Thoracic aorta (tissue), 2 donors: ENCODE data around the gene SRSF12. TPM values are rescaled to one million over a fixed set of nuclear protein-coding genes. Genes with fewer than 3 reads are reported as not detected.

ENCODE experiments used
- ATAC-seq: fragments of 150-250 bp; one replicate; pipeline ENCODE4 v1.8.0; 2017; ENCODE audit warnings: low read depth; ENCODE audit not compliant: insufficient number of reproducible peaks, low FRiP score
- DNase-seq: peaks from one replicate; pipeline ENCODE4 v3.0.0-alpha.2; 2020; ENCODE audit warnings: low spot score
- H3K27ac ChIP-seq, 2 donors: fragments of 200-600 bp; sonication (generic); 1 replicate in 1 of 2; 2 replicates in 1 of 2; pipeline ENCODE4 v1.5.1; 2016; ENCODE audit warnings: mild to moderate bottlenecking in 2 of 2, moderate library complexity in 2 of 2
- H3K27me3 ChIP-seq: fragments of 200-600 bp; sonication (generic); replicated peaks from 2 replicates; pipeline ENCODE4 v1.6.0; 2016; ENCODE audit warnings: mild to moderate bottlenecking; ENCODE audit not compliant: insufficient read depth
- H3K36me3 ChIP-seq: fragments of 200-600 bp; sonication (generic); one replicate; pipeline ENCODE4 v1.5.1; 2016
- H3K4me1 ChIP-seq, 2 donors: fragments of 200-600 bp; sonication (generic); 1 replicate in 1 of 2; 2 replicates in 1 of 2; pipeline versions ENCODE4 v1.5.1 to v1.6.0; 2016; ENCODE audit warnings: low read depth in 2 of 2, mild to moderate bottlenecking in 1 of 2; ENCODE audit not compliant: control insufficient read depth in 1 of 2
- H3K4me3 ChIP-seq: fragments of 200-600 bp; sonication (generic); 2 replicates; pipeline ENCODE4 v1.5.1; 2016; ENCODE audit warnings: mild to moderate bottlenecking
- H3K9me3 ChIP-seq: fragments of 200-600 bp; sonication (generic); 2 replicates; pipeline ENCODE4 v1.5.1; 2016
- total RNA-seq, 2 donors: library from RNA; depleted of rRNA; stranded (reverse); fragments of >200 nt; gene quantifications; one replicate each; pipeline versions ENCODE4 v1.1.0 to v1.2.3, GENCODE V29; 2016
- TF ChIP-seq, protein P1 (sequence below): fragments of 200-600 bp; sonication (generic); IDR thresholded peaks from one replicate; pipeline ENCODE4 v1.5.1; 2019; ENCODE audit warnings: antibody characterized with exemption

The SRSF12 gene
- total RNA-seq, 2 donors from 2014 or later: 0.41 to 1.3 TPM

DNA sequence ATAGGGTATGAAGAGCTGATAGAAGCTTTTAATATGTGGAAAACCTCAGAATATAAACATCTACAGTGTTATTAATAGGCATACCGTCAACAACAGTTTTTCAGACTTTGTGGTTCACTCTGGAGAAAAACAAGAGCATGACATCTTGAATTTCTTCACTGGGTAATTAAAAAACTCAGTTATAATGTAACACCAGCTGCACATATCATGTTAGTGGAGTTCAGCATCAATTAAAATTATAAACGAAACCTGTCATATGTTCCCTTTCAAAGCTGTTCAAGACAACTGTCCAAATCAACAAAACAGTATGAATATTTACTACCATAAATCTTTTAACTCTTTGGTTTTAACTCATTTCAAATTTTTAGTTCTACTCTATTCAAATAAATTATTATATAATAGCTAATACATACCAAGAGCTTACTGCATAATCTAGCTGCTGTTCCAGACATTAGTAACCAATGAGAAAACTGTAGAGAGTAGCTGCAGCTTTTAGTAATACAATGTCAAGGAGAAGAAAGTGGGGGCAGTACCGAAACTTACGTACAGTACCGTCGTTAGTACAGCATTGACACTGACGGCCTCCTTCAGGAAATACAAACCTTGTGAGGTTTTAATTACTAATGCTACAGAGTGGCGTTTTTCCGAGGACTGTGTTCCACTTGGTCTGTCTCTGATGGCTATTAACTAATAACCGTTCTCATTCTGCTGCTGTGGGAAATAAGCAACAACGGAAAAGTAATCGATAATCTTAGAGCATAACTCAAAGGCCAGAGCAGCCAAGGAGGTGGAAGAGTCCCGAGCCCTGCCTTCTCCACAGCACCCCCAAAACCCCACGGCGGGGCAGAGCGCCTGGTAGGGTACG, 27.5 kb upstream of the SRSF12 start:
- Histone ChIP-seq H3K36me3 (peaks cover 3% of the 10 kb centered on the region), H3K4me3 (peak overlapping the region; percentile 90), H3K4me1 (peaks cover 11 to 46% of the 10 kb centered on the region in 2 donors), H3K27ac (peak overlapping the region; percentile 88 to 91), H3K9me3 (no peaks in the 10 kb centered on the region), H3K27me3 (no peaks in the 10 kb centered on the region)
- ATAC-seq (no peak), DNase-seq (no peak)
- TF ChIP-seq, protein P1, sequence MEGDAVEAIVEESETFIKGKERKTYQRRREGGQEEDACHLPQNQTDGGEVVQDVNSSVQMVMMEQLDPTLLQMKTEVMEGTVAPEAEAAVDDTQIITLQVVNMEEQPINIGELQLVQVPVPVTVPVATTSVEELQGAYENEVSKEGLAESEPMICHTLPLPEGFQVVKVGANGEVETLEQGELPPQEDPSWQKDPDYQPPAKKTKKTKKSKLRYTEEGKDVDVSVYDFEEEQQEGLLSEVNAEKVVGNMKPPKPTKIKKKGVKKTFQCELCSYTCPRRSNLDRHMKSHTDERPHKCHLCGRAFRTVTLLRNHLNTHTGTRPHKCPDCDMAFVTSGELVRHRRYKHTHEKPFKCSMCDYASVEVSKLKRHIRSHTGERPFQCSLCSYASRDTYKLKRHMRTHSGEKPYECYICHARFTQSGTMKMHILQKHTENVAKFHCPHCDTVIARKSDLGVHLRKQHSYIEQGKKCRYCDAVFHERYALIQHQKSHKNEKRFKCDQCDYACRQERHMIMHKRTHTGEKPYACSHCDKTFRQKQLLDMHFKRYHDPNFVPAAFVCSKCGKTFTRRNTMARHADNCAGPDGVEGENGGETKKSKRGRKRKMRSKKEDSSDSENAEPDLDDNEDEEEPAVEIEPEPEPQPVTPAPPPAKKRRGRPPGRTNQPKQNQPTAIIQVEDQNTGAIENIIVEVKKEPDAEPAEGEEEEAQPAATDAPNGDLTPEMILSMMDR: no peak

DNA sequence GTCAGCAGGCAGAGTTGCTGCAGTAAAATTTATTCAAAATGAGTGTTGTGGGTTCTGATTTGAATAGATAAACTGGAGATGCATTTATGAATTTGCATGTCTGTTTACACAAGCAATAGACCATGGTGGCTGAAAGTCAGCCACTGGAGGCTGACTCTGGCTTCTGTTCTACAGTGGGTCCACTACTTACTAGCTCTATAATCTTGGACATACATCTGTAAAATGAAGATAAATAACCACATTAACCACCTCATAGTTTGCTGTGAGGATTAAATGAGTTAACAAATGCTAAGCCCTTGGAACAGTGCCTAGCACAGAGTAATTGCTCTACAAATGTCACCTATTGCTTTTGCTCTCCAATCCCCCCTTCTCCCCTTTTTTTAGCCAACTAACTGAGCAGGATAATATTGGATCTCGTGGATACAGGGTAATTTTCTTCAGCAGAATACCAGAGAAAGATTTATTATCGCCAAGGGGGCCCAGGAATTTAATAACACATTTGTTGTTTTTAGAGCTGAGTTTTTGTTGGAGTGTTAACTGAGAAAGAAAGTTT, 26.6 kb upstream of the SRSF12 start:
- no peak for ATAC-seq
- Histone ChIP-seq H3K4me1 (peaks cover 11 to 50% of the 10 kb centered on the region in 2 donors), H3K27ac (peak overlapping the region in 1 of 2 donors; percentile 21)

DNA sequence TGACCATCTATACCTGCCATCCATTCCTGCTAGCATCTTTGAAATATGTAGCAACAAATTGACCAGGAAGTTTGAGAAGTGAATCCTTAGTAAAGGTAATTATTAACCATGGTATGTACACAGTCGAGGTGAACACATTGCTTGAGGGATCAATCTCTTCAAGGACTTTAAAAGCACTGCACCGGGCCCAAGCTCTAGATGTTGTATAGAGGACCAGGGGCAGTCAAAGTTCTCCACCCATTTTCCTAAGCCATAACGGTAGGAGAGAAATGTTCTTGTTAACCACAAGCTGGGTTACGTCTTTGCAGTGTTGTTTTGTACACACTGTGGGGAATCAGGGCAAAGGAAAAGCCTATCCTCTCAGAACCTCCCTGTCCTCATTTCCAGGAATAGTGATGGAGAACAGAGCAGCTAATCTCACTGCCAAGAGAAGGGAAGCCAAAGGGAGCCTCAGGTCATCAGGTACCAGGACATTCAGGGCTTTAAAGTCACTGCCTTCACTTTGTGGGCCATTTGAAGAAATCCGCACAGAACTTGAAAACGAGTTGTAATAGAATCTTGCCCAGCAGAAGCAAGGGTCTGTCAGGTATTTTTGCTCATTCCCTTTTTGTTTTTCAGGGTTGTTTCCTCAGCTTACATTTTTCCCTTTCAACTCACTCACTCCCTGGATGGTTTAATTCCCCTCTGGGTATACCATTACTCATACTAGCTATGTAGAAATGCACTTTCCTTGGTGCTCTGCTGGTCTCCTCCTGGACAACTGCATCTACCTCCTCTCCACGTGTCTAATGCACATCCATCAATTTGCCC, 22.7 kb upstream of the SRSF12 start:
- Histone ChIP-seq H3K27ac (peak overlapping the region in 1 of 2 donors; percentile 3), H3K27me3 (no peaks in the 10 kb centered on the region), H3K4me3 (no peak overlapping the region), H3K9me3 (no peaks in the 10 kb centered on the region), H3K4me1 (peaks cover 12 to 46% of the 10 kb centered on the region in 2 donors), H3K36me3 (no peaks in the 10 kb centered on the region)
- DNase-seq (no peak), ATAC-seq (no peak)
- TF ChIP-seq, protein P1: no peak

More for the DNA sequence above, 26.6 kb upstream of the SRSF12 start:
- Histone ChIP-seq H3K9me3 (no peaks in the 10 kb centered on the region), H3K4me3 (peak overlapping the region; percentile 90), H3K27me3 (no peaks in the 10 kb centered on the region), H3K36me3 (no peaks in the 10 kb centered on the region)
- TF ChIP-seq, protein P1: no peak
- no peak for DNase-seq

DNA sequence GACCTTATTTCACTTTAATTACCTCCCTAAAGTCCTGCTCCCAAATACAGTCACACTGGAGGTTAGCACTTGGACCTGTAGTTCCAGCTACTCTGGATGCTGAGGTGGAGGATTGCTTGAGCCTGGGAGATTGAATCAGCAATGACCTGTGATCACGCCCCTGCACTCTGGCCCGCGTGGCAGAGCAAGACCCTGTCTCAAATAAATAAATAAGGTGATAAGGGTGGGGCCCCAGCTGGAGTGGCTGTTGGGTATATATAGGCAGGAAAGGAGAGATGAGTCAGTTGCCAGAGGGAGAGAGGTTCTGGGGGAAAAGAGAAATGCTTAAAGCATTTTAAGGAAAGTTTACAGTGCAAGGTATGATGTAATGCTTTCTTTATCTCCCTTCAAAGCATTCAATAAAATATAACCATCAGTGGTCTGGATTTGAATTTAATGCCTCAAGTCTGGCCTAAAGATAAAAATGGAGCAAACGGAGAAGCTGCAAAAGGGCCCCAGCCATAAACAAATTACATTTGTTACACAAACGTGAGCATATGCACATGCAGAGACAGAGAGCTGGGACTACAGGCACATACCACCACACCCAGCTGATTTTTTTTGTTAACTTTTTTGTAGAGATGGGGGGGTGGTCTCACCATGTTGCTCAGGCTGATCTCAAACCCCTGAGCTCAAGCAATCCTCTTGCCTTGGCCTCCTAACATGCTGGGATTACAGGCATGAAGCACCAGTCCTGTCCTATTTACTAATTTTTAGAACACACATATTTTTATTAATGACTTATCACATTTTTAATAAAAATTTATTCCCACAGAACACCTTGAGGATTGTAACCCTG, 21.9 kb upstream of the SRSF12 start:
- Histone ChIP-seq H3K4me3 (no peak overlapping the region), H3K36me3 (no peaks in the 10 kb centered on the region), H3K4me1 (peaks cover 7 to 42% of the 10 kb centered on the region in 2 donors), H3K27me3 (no peaks in the 10 kb centered on the region), H3K9me3 (no peaks in the 10 kb centered on the region), H3K27ac (no peak overlapping the region)
- ATAC-seq (no peak), DNase-seq (no peak)
- TF ChIP-seq, protein P1: no peak
